AG09309 (cell line): ENCODE data around the gene CFAP77.

ENCODE experiments used
- DNase-seq: peaks from one replicate; pipeline ENCODE4 v3.0.0-alpha.2; 2010; ENCODE audit warnings: low read depth
- H3K4me3 ChIP-seq: 2 replicates; pipeline ENCODE4 v1.5.1; 2011; ENCODE audit warnings: mild to moderate bottlenecking, low read depth, low read length, moderate library complexity; ENCODE audit not compliant: control insufficient read depth
- CTCF ChIP-seq: IDR thresholded peaks from 2 replicates; pipeline ENCODE4 v1.5.1; 2011; ENCODE audit warnings: mild to moderate bottlenecking, low read depth, low read length, inconsistent platforms; ENCODE audit not compliant: insufficient read depth, control insufficient read depth; ENCODE audit errors: missing control alignments

CFAP77 gene

GRCh38 chr9:132571806-132572600, 162.0 kb downstream of the CFAP77 start:
- DNase-seq: no peak
- no peak for TF ChIP-seq CTCF
- no peak overlapping the region for H3K4me3 ChIP-seq

DNA sequence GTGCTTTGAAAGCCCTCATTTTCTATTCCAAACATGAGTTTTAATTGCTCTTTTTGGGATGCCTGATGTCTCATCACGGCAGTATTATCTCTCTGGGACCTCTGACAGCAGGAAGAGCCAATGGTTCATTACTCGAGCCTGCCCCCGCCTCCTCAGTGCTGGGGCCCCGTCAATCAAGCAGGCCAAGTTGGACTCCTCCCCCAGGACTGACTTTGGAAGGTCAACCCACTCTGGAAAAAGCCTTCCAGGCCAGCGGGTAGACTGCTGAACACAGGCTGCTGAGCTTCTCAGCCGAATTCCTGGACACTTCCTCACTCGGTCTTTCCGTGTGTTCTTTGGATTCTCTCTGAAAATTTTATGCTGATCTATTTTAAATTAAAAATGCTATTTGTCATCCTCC, 162.9 kb downstream of the CFAP77 start:
- H3K4me3 ChIP-seq: no peak overlapping the region
- DNase-seq: no peak
- no peak for TF ChIP-seq CTCF

DNA sequence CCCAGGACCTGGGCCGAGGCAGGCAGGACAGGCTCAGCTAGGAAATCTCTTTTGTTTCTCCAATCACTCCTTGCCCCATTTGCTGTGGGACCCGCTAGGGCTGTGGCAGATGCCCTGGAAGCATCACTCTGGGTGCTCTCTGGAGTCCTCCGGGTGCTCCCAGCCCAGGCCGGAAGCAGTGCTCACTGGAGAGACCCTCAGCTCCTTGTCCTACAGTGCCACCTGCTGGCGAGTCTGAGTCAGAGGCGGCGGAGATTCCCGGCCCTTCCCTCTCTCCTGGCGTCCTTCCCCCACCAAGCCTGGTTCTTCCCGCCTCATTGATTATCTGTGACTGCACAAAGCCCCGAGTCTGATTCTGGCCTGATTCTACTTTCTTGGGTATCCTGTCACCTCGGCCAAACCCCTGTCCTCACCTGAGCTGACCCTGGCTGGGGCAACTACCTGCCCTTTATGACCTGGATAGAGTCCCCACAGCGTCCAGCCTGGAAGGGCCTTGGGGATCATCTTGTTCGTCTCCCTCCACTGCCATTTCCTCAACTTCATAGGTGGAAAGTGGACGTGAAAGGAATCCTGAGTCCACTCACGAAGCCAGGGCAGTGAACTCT, 165.1 kb downstream of the CFAP77 start:
- TF ChIP-seq CTCF: peak; percentile 92
- peak; percentile 8 for DNase-seq
- no peak overlapping the region for H3K4me3 ChIP-seq

DNA sequence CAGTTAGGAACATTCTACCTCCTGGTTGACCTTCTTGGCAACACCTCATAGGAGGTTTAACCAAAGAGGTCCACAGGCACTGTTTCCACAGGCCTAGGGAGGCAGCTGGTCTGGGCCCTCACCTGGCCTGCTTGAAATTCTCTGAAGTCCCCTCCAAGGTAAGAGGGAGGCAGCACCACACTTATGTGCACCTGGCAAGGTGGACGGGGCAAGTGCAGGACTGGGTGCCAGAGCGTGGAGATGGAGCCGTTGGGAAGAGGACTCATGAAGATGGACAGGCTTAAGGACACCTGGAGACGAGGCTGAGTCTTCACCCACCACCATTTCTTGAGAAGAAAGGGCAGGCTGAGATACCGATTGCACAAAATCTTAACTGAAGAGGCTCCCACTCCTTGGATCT, 165.8 kb downstream of the CFAP77 start:
- H3K4me3 ChIP-seq: no peak overlapping the region
- TF ChIP-seq CTCF: no peak
- no peak for DNase-seq

- no peak overlapping the region for H3K4me3 ChIP-seq
- no peak for DNase-seq
- TF ChIP-seq CTCF: no peak
Observed at GRCh38 chr9:132577119-132577518, 167.1 kb downstream of the CFAP77 start.

DNA sequence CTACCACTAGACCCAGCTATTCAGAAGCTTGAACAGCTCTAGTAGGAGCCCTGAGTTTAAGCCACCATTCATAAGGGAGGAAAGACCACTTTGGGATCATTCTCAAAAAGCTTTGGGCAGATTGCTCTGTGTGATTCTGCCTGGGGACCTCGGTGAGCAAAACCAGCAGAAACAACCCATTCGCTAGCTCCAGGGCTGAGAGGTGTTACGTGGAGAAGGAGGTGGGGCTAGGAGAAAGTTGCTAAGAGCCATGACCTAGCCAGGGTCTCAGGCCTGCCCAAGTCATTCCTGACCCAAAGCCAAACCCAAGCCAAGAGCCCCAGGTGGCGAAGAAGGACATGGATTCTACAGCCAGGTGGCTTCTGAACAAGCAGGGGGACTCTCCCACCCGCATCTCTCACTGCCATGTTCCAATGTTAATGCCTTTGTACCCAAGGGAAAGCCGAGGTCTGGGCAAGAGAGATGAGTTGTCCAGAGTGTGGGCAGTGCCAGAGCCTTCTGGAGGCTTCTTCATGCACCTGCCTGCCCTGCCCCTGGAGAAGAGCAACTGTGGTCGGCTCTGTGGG, 168.4 kb downstream of the CFAP77 start:
- DNase-seq: no peak
- no peak overlapping the region for H3K4me3 ChIP-seq
- TF ChIP-seq CTCF: no peak

DNA sequence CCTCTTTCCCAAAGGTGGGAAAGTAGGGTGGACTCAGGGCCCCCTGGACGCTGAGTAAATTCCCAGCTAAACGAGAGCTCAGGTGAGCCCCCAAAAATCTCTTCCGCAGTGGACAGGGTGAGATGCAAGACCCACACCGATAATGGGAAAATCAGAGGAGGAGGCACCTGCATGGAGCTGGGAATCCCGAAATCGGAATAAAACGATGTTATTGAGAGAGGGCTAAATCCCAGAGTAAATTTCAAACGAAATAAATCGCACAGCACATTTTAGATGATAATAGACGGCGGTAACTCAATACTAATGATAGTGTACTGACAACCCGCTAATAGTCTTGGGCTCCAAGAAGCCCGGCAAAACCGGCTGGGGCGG, 169.4 kb downstream of the CFAP77 start:
- DNase-seq: no peak
- no peak overlapping the region for H3K4me3 ChIP-seq
- no peak for TF ChIP-seq CTCF
